Fibroblast of the aortic adventitia (primary cell): Measurements from ENCODE around the gene GUCY1B1. TPM values are rescaled to one million over a fixed set of nuclear protein-coding genes. Genes with fewer than 3 reads are reported as not detected.

Source experiments
- DNase-seq: peaks from one replicate; pipeline ENCODE4 v3.0.0-alpha.2; 2010; ENCODE audit warnings: low read depth
- H3K4me3 ChIP-seq: 2 replicates; pipeline ENCODE4 v1.5.1; 2011; ENCODE audit warnings: low read depth, mild to moderate bottlenecking, control low read depth, low read length, moderate library complexity
- total RNA-seq: library from RNA; depleted of rRNA; stranded (reverse); fragments of >200 nt; gene quantifications from 2 replicates; pipeline ENCODE4 v1.2.3, GENCODE V29; 2012; ENCODE audit warnings: low replicate concordance
- TF ChIP-seq, protein P1 (sequence below): IDR thresholded peaks from 2 replicates; pipeline ENCODE4 v1.5.1; 2011; ENCODE audit warnings: mild to moderate bottlenecking, low read length, control low read depth, inconsistent platforms; ENCODE audit not compliant: insufficient read depth

The GUCY1B1 gene
- total RNA-seq, 1 donor, result 2.0 TPM

DNA sequence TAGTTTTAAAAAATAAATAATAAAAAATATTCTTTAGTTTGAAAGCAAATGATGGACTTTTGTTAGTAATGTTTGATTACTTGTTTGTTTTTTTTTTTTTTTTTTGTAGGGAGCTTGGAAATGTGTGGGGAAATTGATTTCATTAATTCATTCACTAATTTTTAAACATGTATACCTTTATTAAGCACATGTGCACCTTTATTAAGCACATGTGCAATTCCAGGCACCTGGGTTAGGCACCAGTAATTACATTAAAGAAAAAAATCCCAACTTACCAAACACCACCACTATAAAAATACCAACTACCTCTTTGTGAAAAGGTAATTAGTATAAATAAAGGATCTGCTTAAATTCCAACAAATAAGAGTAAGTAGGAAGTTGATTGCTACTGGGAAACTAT is 9.5 kb downstream of the GUCY1B1 start:
- TF ChIP-seq, protein P1, sequence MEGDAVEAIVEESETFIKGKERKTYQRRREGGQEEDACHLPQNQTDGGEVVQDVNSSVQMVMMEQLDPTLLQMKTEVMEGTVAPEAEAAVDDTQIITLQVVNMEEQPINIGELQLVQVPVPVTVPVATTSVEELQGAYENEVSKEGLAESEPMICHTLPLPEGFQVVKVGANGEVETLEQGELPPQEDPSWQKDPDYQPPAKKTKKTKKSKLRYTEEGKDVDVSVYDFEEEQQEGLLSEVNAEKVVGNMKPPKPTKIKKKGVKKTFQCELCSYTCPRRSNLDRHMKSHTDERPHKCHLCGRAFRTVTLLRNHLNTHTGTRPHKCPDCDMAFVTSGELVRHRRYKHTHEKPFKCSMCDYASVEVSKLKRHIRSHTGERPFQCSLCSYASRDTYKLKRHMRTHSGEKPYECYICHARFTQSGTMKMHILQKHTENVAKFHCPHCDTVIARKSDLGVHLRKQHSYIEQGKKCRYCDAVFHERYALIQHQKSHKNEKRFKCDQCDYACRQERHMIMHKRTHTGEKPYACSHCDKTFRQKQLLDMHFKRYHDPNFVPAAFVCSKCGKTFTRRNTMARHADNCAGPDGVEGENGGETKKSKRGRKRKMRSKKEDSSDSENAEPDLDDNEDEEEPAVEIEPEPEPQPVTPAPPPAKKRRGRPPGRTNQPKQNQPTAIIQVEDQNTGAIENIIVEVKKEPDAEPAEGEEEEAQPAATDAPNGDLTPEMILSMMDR, result no peak
- DNase-seq, result no peak
- H3K4me3 ChIP-seq, result no peak overlapping the region

DNA sequence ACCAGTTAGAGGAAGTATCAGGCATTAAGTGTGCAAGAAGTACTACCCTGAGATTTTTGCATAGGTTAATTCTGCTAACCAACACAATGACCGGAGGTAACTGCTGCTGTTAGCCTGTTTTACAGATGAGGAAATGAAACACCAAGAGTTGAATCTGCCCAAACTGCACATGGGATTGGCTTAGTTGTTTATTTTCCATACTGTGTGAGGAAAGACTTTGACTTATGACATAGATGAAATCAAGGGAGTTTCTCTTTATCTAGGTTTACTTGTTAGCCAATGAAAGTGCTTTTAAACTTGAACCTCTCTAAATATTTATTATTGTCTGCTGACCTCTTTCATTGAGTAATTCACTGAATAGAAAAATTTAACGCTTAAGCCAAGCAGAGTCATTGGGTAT is 10.3 kb downstream of the GUCY1B1 start:
- TF ChIP-seq, protein P1, result no peak
- DNase-seq, result no peak
- H3K4me3 ChIP-seq, result no peak overlapping the region

DNA sequence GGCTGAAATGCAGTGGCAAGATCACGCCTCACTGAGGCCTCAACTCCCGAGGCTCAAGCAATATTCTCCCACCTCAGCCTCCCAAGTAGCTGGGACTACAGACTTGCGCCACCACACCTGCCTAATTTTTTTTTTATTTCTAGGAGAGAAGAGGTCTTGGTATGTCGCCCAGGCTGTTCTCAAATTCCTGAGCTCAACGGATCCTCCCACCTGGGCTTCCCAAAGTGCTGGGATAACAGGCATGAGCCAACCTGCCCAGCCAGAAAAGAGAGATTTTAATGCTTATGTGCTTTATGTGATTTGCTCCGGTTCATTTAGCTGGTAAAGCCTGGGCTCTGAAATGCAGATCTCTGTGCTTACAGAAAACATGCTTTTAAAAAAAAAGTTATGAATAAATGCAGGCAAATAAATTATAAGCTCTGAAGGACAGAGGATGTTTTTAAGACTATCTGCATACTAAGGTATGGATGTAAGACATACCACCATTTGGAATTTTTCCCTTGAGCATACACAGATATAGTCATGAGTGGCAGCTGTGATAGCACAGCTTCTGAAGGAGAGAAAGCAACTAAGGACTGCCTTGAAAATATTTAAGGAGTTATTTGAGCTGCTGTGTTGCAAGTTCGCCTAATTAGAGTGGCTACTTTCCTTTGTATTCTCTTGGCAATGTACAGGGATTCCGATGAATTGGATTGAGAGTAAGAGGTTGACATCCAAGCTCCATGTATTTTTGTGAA is 13.8 kb downstream of the GUCY1B1 start:
- TF ChIP-seq, protein P1, result no peak
- H3K4me3 ChIP-seq, result no peak overlapping the region
- no peak for DNase-seq

DNA sequence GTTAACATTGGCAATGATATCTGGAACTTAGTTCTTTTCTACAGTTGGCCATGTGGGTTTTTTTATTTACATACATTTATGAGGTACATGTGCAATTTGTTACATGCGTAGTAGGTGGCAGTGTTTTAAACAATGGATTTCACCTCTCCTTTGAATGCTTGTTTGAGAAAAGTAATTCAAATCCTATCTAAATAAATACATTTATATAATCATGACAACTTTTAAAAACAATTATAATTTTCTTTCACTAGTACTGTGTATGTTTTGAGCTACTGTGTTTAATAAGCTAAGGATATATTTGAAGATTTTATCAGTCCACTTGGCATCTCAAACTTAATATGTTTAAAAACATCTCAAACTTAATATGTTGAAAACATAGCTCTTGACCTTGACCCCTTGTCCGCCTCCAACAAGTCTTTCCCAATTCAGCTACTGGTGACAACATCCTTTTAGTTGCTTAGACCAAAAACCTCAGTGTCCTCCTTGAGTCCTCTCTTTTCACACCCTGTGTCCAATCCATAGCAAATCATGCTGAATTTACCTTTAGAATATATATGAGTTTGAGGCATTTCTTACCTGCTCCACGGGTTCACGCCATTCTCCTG is 14.5 kb downstream of the GUCY1B1 start:
- DNase-seq, result no peak
- H3K4me3 ChIP-seq, result no peak overlapping the region
- TF ChIP-seq, protein P1, result no peak

DNA sequence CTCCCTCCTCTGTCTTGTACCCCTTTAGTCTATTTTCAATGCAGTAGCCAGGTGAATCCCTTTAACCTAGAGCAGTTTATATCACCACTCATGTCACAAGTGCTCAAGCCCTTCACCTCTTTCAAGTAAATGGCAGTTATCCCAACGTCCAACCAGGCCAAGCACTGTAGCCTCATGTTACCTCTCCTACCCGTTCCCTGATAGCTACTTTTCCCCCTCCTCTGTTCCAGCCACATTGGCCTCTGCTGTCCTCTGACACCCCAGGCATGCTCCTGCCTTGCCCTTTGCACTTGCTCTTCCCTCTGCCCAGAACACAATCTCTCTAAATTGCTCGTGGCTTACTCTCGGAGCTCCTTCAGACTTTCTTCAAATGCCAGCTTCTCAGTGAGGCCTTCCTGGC is 15.2 kb downstream of the GUCY1B1 start:
- DNase-seq, result no peak
- no peak overlapping the region for H3K4me3 ChIP-seq
- TF ChIP-seq, protein P1, result no peak

DNA sequence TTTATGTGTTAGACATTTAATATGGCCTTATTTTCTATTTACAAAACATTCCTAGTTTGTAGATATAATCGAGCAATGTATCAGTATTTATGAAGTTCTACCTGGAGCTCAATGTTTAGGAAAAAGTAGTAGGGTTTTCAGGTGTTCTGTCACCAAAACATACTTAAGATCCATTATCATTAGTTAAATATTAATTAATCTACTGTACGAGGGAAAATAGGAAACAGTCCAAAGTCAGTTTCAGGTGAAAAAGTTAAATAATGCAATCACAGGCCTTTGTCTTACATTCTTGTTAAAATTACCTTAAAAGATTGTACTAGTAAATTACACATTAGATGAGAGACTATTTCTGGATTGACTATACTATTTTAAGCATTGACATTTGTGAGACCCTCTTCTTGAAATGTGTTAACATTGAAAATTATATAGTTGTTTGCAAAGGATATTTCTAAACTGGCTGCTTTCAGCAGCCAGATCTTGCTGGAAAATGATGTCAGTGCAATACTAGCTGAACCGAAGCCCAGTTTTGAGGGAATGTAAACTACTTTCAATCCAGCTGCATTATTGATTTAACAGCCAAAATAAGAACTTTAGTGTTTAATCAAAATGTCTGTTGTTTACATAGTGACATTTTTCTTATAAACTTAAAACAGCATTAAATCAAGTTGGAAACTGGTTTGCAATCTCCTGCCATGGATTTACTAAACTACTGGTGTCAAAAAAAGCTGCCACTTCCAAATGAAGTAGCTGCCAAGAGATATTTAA is 19.3 kb downstream of the GUCY1B1 start:
- DNase-seq, result peak; percentile 37
- H3K4me3 ChIP-seq, result no peak overlapping the region
- TF ChIP-seq, protein P1, result no peak
